GM12865 (cell line): ENCODE data around the gene ARHGEF28.

Source experiments
- DNase-seq: peaks from one replicate; pipeline ENCODE4 v3.0.0; 2010; ENCODE audit warnings: low read depth
- H3K4me3 ChIP-seq: 2 replicates; pipeline ENCODE4 v1.5.1; 2011; ENCODE audit warnings: mild to moderate bottlenecking, low read depth, low read length, control low read depth
- TF ChIP-seq, protein P1 (sequence below): IDR thresholded peaks from 2 replicates; pipeline ENCODE4 v1.5.1; 2011; ENCODE audit warnings: low read length, control low read depth, low read depth, inconsistent platforms; ENCODE audit not compliant: insufficient read depth; ENCODE audit errors: missing control alignments

The ARHGEF28 gene, protein sequence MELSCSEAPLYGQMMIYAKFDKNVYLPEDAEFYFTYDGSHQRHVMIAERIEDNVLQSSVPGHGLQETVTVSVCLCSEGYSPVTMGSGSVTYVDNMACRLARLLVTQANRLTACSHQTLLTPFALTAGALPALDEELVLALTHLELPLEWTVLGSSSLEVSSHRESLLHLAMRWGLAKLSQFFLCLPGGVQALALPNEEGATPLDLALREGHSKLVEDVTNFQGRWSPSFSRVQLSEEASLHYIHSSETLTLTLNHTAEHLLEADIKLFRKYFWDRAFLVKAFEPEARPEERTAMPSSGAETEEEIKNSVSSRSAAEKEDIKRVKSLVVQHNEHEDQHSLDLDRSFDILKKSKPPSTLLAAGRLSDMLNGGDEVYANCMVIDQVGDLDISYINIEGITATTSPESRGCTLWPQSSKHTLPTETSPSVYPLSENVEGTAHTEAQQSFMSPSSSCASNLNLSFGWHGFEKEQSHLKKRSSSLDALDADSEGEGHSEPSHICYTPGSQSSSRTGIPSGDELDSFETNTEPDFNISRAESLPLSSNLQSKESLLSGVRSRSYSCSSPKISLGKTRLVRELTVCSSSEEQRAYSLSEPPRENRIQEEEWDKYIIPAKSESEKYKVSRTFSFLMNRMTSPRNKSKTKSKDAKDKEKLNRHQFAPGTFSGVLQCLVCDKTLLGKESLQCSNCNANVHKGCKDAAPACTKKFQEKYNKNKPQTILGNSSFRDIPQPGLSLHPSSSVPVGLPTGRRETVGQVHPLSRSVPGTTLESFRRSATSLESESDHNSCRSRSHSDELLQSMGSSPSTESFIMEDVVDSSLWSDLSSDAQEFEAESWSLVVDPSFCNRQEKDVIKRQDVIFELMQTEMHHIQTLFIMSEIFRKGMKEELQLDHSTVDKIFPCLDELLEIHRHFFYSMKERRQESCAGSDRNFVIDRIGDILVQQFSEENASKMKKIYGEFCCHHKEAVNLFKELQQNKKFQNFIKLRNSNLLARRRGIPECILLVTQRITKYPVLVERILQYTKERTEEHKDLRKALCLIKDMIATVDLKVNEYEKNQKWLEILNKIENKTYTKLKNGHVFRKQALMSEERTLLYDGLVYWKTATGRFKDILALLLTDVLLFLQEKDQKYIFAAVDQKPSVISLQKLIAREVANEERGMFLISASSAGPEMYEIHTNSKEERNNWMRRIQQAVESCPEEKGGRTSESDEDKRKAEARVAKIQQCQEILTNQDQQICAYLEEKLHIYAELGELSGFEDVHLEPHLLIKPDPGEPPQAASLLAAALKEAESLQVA (N-terminal part only)

DNA sequence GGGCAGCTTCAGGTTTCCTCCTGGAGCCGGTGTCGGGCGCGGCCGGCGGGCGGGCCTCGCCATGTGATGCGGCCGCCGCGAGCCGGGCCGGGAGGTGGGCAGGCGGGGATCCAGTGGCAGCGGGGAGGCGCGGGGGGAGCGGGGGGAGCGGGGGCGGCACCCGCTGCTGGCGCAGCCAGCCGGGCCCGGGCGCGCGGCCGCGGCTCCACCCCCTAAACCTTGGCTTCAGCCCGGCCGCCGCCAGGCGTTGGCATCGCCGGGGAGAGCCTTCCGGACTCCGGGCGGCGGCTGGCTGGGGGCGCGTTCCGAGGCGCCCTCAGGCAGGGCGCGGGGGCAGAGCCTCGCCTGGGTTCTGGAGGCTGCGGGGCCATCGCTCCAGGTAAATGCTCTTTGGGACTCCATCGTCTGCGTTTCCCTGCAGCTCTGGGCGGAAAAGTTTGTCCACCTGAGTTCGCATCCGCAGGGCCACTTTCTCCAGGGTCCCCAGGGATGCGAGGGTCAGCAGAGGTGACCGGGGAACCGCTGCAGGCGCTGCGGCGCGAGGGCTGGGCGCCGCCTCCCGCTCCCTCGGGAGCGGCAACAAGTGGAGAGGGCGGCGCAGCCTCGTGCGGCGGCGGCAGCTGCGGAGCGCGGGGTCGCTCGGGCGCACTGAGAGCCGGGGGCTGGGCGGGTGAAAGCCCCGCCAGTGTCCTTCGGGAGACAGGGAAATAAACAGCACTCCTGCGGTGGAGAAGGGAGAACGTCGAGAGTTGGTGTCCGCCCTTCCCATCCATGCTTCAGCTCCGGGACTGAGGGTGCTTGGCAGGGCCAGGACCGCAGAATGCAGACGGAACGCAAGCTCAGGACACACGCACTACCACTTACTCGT, at the start of gene ARHGEF28:
Gene ARHGEF28, plus strand, starts transcription at position 253 of the 868 bp plus-strand sequence. CDS start 58,656 bp downstream, outside the sequence.
- H3K4me3 ChIP-seq: peak within 1 kb of the TSS; percentile 87
- peak; percentile 73 for DNase-seq
- TF ChIP-seq, protein P1, sequence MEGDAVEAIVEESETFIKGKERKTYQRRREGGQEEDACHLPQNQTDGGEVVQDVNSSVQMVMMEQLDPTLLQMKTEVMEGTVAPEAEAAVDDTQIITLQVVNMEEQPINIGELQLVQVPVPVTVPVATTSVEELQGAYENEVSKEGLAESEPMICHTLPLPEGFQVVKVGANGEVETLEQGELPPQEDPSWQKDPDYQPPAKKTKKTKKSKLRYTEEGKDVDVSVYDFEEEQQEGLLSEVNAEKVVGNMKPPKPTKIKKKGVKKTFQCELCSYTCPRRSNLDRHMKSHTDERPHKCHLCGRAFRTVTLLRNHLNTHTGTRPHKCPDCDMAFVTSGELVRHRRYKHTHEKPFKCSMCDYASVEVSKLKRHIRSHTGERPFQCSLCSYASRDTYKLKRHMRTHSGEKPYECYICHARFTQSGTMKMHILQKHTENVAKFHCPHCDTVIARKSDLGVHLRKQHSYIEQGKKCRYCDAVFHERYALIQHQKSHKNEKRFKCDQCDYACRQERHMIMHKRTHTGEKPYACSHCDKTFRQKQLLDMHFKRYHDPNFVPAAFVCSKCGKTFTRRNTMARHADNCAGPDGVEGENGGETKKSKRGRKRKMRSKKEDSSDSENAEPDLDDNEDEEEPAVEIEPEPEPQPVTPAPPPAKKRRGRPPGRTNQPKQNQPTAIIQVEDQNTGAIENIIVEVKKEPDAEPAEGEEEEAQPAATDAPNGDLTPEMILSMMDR: no peak

DNA sequence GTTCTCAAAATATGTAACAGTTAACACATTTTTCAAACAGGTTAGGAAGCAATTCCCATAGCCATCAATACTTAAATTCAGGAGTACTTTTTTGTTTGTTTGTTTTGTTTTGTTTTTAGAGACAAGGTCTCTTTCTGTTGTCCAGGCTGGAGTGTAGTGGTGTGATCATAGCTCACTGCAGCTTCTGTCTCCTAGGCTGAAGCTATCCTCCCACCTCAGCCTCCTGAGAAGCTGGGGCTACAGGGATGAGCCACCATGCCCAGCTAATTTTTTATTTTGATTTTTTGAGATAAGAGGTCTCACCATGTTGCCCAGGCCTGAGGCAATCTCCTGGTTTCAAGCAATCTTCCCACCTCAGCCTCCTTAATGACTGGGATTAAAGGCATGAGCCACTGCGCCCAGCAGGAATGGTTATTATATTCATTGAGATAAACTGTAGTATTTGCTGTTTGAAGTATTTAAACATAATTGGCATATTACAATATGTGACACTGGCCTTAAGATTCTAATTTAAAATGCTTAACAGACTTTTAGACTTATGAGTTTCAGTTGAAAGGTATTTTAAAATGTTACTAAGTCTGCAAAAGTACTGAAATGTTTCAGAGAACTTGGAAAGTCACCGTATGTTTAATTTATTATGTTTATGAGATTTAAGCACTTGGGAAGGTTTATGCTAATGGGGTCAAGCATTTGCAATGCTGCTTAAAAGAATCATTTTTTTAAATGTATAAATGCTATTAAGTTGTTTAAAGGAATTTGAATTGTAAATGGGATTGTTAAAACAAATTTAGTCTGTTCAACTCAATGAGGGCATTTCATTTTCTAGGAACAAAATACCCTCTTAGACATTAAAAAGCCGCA, 43.5 kb upstream of the ARHGEF28 start:
- no peak overlapping the region for H3K4me3 ChIP-seq
- no peak for DNase-seq
- TF ChIP-seq, protein P1: no peak

DNA sequence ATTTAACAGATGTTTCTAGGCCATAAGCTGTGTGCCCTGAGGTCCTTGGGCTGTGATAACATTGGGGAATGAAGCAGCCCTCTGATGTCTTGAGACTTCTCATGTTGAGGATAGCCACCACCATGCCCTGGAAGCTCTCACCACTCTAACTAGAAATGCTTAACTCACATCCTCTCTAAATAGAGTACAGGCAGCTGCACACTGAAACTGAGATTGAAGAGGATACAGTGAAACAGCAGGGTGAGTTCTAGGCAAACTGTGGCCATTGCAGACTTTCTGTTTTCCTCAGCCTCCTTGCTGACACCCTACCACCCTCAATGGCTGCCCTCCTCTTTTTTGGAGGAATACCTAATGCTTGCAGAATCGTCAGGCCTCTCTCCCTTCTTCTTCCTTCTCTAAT, 38.1 kb upstream of the ARHGEF28 start:
- peak; percentile 63 for DNase-seq
- TF ChIP-seq, protein P1: no peak
- no peak overlapping the region for H3K4me3 ChIP-seq

DNA sequence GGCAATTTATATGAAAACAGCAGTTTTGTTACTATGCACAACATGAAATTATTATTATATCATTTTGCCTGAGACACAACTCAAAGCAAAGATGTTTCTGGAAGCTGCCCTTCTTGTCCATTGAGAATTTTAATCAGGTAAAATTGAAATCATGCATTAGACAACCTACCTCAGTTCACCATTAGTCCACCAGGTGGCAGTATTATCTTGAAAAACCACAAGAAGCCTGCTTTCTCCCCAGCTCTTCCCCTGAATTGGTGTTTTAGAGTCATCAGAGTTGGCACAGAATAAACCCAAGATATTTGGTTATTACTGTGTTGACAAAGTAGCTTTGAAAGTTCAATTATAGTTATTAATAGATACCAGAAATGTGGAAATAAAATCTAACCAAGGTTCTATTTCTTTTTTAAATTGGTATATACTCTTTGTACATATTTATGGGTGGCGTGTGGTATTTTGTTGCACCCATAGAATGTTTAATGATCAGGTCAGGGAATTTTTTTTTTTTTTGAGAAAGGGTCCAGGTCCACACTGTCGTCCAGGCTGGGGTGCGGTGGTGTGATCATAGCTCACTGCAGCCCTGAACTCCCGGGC, 34.8 kb upstream of the ARHGEF28 start:
- no peak overlapping the region for H3K4me3 ChIP-seq
- TF ChIP-seq, protein P1: peak; percentile 53
- peak; percentile 89 for DNase-seq

DNA sequence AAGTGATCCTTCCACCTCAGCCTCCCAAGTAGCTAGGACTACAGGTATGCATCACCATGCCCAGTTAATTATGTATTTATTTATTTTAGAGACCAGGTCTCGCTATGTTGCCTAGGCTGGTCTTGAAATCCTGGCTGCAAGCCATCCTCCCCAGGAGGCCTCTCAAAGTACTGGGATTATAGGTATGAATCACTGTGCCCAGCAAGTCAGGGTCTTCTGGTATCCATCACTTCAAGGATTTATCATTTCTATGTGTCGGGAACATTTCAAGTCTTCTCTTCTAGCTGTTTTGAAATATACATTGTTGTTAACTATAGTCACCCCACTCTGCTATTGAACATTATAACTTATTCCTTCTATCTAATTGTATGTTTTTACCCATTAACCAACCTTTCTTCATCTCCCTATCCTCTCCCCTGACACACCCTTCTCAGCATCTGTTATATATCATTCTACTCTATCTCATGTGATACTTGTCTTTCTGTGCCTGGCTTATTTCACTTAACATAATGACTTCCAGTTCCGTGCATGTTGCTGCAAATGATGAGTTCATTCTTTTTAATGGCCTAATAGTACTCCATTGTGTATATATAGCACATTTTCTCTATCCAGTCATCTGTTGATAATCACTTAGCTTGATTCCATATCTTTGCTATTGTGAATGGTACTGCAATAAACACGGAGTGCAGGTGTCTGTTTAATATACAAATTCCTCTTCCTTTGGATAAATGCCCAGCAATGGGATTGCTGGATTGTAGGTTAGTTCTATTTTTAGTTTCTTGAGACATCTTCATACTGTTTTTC, 34.1 kb upstream of the ARHGEF28 start:
- DNase-seq: no peak
- H3K4me3 ChIP-seq: no peak overlapping the region
- TF ChIP-seq, protein P1: no peak
